DND-41 (cell line): Measurements from ENCODE around the gene SNF8.

Experiments used
- ATAC-seq: fragments of 200-7000 bp; cut with Tn5 transposase; 3 replicates; pipeline ENCODE4 v1.9.1; 2021; ENCODE audit warnings: low read depth; ENCODE audit not compliant: insufficient read depth
- DNase-seq: peaks from one replicate; pipeline ENCODE4 v3.0.0-alpha.2; 2020
- H2AFZ ChIP-seq: 2 replicates; pipeline ENCODE4 v1.6.0; 2012; ENCODE audit warnings: low read depth, low read length
- H3K27ac ChIP-seq: 2 replicates; pipeline ENCODE4 v1.5.1; 2012; ENCODE audit warnings: low read length, inconsistent platforms
- H3K27me3 ChIP-seq: fragments of 200-600 bp; sonication (generic); 2 replicates; pipeline ENCODE4 v1.6.0; 2012; ENCODE audit warnings: low read length, mild to moderate bottlenecking, inconsistent platforms; ENCODE audit not compliant: insufficient read depth, poor library complexity
- H3K36me3 ChIP-seq: 2 replicates; pipeline ENCODE4 v1.5.1; 2012; ENCODE audit warnings: low read length, inconsistent platforms; ENCODE audit not compliant: insufficient read depth
- H3K4me1 ChIP-seq: 2 replicates; pipeline ENCODE4 v1.5.1; 2012; ENCODE audit warnings: mild to moderate bottlenecking, low read length; ENCODE audit not compliant: insufficient read depth
- H3K4me2 ChIP-seq: 2 replicates; pipeline ENCODE4 v1.6.0; 2012; ENCODE audit warnings: mild to moderate bottlenecking, moderate library complexity, low read length, inconsistent platforms; ENCODE audit not compliant: insufficient read depth
- H3K4me3 ChIP-seq, 2 experiments: fragments of 200-600 bp in 1 of 2; shearing (Covaris generic) in 1 of 2; 2 replicates each; pipeline ENCODE4 v1.5.1; 2012 to 2016; ENCODE audit warnings: inconsistent platforms in 2 of 2, low read length in 2 of 2, mild to moderate bottlenecking in 2 of 2, low read depth in 1 of 2, moderate library complexity in 1 of 2
- H3K79me2 ChIP-seq: 2 replicates; pipeline ENCODE4 v1.6.0; 2012; ENCODE audit warnings: low read length, inconsistent platforms; ENCODE audit not compliant: insufficient read depth
- H3K9ac ChIP-seq: 2 replicates; pipeline ENCODE4 v1.6.0; 2012; ENCODE audit warnings: low read depth, mild to moderate bottlenecking, inconsistent platforms, low read length, moderate library complexity
- H3K9me3 ChIP-seq: 2 replicates; pipeline ENCODE4 v1.5.1; 2012; ENCODE audit warnings: low read length, moderate library complexity, mild to moderate bottlenecking, inconsistent platforms; ENCODE audit not compliant: insufficient read depth, severe bottlenecking
- H4K20me1 ChIP-seq: 2 replicates; pipeline ENCODE4 v1.6.0; 2012; ENCODE audit warnings: low read length; ENCODE audit not compliant: insufficient read depth
- CTCF ChIP-seq: IDR thresholded peaks from 2 replicates; pipeline ENCODE4 v1.5.1; 2012; ENCODE audit warnings: borderline replicate concordance, low read length, moderate library complexity, mild to moderate bottlenecking; ENCODE audit not compliant: poor library complexity, severe bottlenecking; ENCODE audit errors: extremely low read depth
- EZH2 ChIP-seq: IDR thresholded peaks from 3 replicates; pipeline ENCODE4 v1.6.1; 2012; ENCODE audit warnings: borderline replicate concordance, low read depth, mild to moderate bottlenecking, moderate library complexity, low read length, inconsistent platforms; ENCODE audit not compliant: severe bottlenecking

The SNF8 gene

GRCh38 chr17:48930435-48930873, 14.2 kb downstream of the SNF8 start:
- no peaks in the 10 kb centered on the region for H3K4me1 ChIP-seq
- H3K79me2 ChIP-seq: no peaks in the 10 kb centered on the region
- H3K36me3 ChIP-seq: peaks cover 94% of the 10 kb centered on the region
- H2AFZ ChIP-seq: no peak overlapping the region
- no peak for DNase-seq
- no peak overlapping the region for H3K9ac ChIP-seq
- peaks cover 35% of the 10 kb centered on the region for H4K20me1 ChIP-seq
- no peak overlapping the region for H3K4me2 ChIP-seq
- no peaks in the 10 kb centered on the region for H3K9me3 ChIP-seq
- H3K27me3 ChIP-seq: no peaks in the 10 kb centered on the region
- H3K4me3 ChIP-seq: no peak overlapping the region
- ATAC-seq: no peak
- H3K27ac ChIP-seq: no peak overlapping the region
- TF ChIP-seq CTCF (no peak), EZH2 (no peak)

GRCh38 chr17:48929812-48930165, 14.9 kb downstream of the SNF8 start:
- Histone ChIP-seq H3K4me3 (no peak overlapping the region), H4K20me1 (peaks cover 38% of the 10 kb centered on the region), H3K9ac (no peak overlapping the region), H3K36me3 (peaks cover 98% of the 10 kb centered on the region), H3K79me2 (no peaks in the 10 kb centered on the region), H3K4me1 (no peaks in the 10 kb centered on the region), H3K9me3 (no peaks in the 10 kb centered on the region), H2AFZ (no peak overlapping the region), H3K27me3 (no peaks in the 10 kb centered on the region), H3K4me2 (no peak overlapping the region), H3K27ac (no peak overlapping the region)
- ATAC-seq (no peak), DNase-seq (no peak)
- TF ChIP-seq CTCF: no peak
- no peak for TF ChIP-seq EZH2

DNA sequence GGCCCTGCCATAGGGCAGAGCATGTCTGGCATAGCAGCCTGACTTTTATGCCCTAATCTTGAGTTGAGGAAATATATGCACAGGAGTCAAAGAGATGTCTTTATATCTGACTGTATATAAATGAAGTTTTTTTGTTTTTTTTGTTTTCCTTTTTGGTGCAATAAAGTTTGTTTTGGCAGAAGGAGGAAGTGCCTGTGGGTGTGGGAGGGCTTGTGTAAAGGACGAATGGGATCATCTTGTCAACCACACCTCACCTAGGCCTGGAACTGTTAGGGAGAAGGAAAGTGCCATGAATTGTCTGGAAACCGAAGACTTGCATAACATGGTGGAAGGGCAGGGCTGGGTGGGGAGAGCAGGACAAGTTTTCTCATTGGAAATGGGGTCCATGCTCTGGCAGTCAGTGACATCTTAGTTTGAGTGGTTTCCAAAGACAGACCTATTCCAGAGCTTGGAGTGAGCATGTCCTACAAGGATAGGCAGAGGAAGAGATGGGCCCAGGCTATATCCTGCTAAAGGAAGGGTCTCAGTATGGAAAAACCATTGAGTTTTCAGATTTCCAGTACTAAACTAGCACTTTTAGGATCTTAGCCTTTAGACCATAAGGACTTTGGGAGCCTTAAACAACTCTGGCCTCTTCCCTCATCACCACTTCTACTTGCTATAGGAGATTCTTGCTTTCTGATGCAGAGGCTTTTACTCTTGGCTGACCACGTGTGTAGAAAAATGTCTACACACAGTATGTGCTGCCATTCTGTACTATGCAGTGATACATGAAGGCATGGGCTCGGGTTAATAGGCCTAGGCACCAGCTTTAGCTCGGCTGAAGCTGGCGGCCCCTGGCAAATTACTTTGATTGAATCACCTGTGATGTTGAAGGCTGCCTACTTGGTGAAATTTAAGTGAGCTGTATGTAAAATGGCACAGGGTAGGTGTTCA, 15.5 kb downstream of the SNF8 start:
- Histone ChIP-seq H3K4me2 (no peak overlapping the region), H3K9me3 (no peaks in the 10 kb centered on the region), H3K27me3 (no peaks in the 10 kb centered on the region), H3K4me3 (no peak overlapping the region), H3K27ac (no peak overlapping the region), H3K9ac (no peak overlapping the region), H3K4me1 (no peaks in the 10 kb centered on the region), H2AFZ (no peak overlapping the region), H4K20me1 (peaks cover 38% of the 10 kb centered on the region), H3K79me2 (no peaks in the 10 kb centered on the region), H3K36me3 (peaks cover 100% of the 10 kb centered on the region)
- TF ChIP-seq EZH2: no peak
- TF ChIP-seq CTCF: no peak
- DNase-seq (no peak), ATAC-seq (peak; percentile 11; the same call in 1 of the 3 replicates)
